Pulmonary artery endothelial cell (primary cell): ENCODE results near the gene HTR3A. TPM values are rescaled to one million over a fixed set of nuclear protein-coding genes. Genes with fewer than 3 reads are reported as not detected.
A peak's percentile ranks its signal among the peaks of the same experiment; 100 is the strongest.

ENCODE experiments used
- DNase-seq: peaks from one replicate; pipeline ENCODE4 v3.0.0-alpha.2; 2011; ENCODE audit warnings: low read depth, low spot score
- total RNA-seq: library from RNA; depleted of rRNA; stranded (reverse); fragments of >200 nt; gene quantifications from 2 replicates; pipeline ENCODE4 v1.2.3, GENCODE V29; 2014

Gene HTR3A
- total RNA-seq, 1 donor from 2014 or later: not detected

- no peak for DNase-seq
Observed at GRCh38 chr11:114017723-114018122, 42.8 kb downstream of the HTR3A start.

- no peak for DNase-seq
Observed at GRCh38 chr11:114019046-114019445, 44.1 kb downstream of the HTR3A start.

- DNase-seq: no peak
Observed at GRCh38 chr11:114019574-114019973, 44.7 kb downstream of the HTR3A start.

- no peak for DNase-seq
Observed at GRCh38 chr11:114025329-114025907, 50.5 kb downstream of the HTR3A start.

- DNase-seq: no peak
Observed at GRCh38 chr11:114026355-114026754, 51.4 kb downstream of the HTR3A start.

GRCh38 chr11:114027391-114027790 is 52.5 kb downstream of the HTR3A start:
- DNase-seq: no peak

GRCh38 chr11:114027926-114028325 is 53.0 kb downstream of the HTR3A start:
- no peak for DNase-seq

GRCh38 chr11:114031246-114031966 is 56.5 kb downstream of the HTR3A start:
- no peak for DNase-seq

GRCh38 chr11:114031967-114032320 is 57.0 kb downstream of the HTR3A start:
- DNase-seq: no peak

GRCh38 chr11:114033066-114033465 is 58.2 kb downstream of the HTR3A start:
- no peak for DNase-seq

- no peak for DNase-seq
Observed at GRCh38 chr11:114033572-114033971, 58.7 kb downstream of the HTR3A start.

GRCh38 chr11:114034956-114035355 is 60.0 kb downstream of the HTR3A start:
- no peak for DNase-seq

- DNase-seq: peak; percentile 41
Observed at GRCh38 chr11:114036147-114036811, 61.4 kb downstream of the HTR3A start.

GRCh38 chr11:114036958-114037357 is 62.0 kb downstream of the HTR3A start:
- no peak for DNase-seq

- DNase-seq: no peak
Observed at GRCh38 chr11:114039551-114039950, 64.6 kb downstream of the HTR3A start.

Other genes with a start within 250 kb of the HTR3A start
- gene ZW10, start 201.4 kb upstream of the HTR3A start, total RNA-seq: 25.3 and 31.4 TPM in 2 replicates
- gene CLDN25, start 195.3 kb upstream of the HTR3A start, total RNA-seq: not detected in 2 replicates
- 31.7 and 55.2 TPM in 2 replicates for gene USP28, start 99.5 kb upstream of the HTR3A start, total RNA-seq
- not detected in 2 replicates for gene HTR3B, start 70.3 kb upstream of the HTR3A start, total RNA-seq
- gene ZBTB16, start 84.6 kb downstream of the HTR3A start, total RNA-seq: 17.3 and 41.7 TPM in 2 replicates